Esophagus muscularis mucosa (tissue), 4 donors: ENCODE results near the gene VCX3A. TPM values are rescaled to one million over a fixed set of nuclear protein-coding genes. Genes with fewer than 3 reads are reported as not detected.

Experiments used
- DNase-seq: peaks from one replicate; pipeline ENCODE4 v3.0.0-alpha.2; 2017; ENCODE audit errors: extremely low spot score
- H3K27ac ChIP-seq, 4 donors: fragments of 200-600 bp; sonication (generic); replicated peaks in 1 of 4; 1 replicate in 3 of 4; 2 replicates in 1 of 4; pipeline ENCODE4 v1.5.1; 2016 to 2019; ENCODE audit warnings: mild to moderate bottlenecking in 1 of 4
- H3K27me3 ChIP-seq, 4 donors: fragments of 200-600 bp; sonication (generic); one replicate each; pipeline versions ENCODE4 v1.5.1 to v1.6.0; 2016 to 2019
- H3K36me3 ChIP-seq, 4 donors: fragments of 200-600 bp; sonication (generic); one replicate each; pipeline ENCODE4 v1.5.1; 2016 to 2019
- H3K4me1 ChIP-seq, 4 donors: fragments of 200-600 bp; sonication (generic); one replicate each; pipeline ENCODE4 v1.5.1; 2016 to 2019
- H3K4me3 ChIP-seq, 4 donors: fragments of 200-600 bp; sonication (generic); 1 replicate in 2 of 4; 2 replicates in 2 of 4; pipeline ENCODE4 v1.5.1; 2016 to 2019; ENCODE audit warnings: mild to moderate bottlenecking in 4 of 4, moderate library complexity in 1 of 4
- H3K9me3 ChIP-seq, 4 donors: fragments of 200-600 bp; sonication (generic); 1 replicate in 3 of 4; 2 replicates in 1 of 4; pipeline ENCODE4 v1.5.1; 2016 to 2019
- EP300 ChIP-seq: sonication (generic); formaldehyde crosslinking; IDR thresholded peaks from one replicate; pipeline ENCODE4 v1.6.1; 2017; ENCODE audit warnings: antibody characterized with exemption
- POLR2A ChIP-seq: fragments of 450-650 bp; IDR thresholded peaks from one replicate; pipeline ENCODE4 v1.6.1; 2017; ENCODE audit warnings: antibody characterized with exemption, moderate library complexity, mild to moderate bottlenecking, low read depth
- POLR2AphosphoS5 ChIP-seq, 2 donors: sonication (generic); formaldehyde crosslinking; IDR thresholded peaks; one replicate each; pipeline ENCODE4 v1.6.1; 2017; ENCODE audit warnings: antibody characterized with exemption in 2 of 2
- WGBS: methylation state at CpG from one replicate; pipeline ENCODE4 v1.1.5; 2018; 5-methylcytosine and 5-hydroxymethylcytosine counted together
- intact Hi-C: fragments of 100-400 bp; cut with DNase I; formaldehyde crosslinking; loops from one replicate; pipeline ENCODE4 v1.15.1; 2023
- total RNA-seq, 4 donors: library from RNA; depleted of rRNA; stranded (reverse); fragments of >200 nt; gene quantifications; one replicate each; pipeline versions ENCODE4 v1.1.0 to v1.2.1, GENCODE V29; 2016
- TF ChIP-seq, protein P1 (sequence below), 3 experiments: fragments of 200-600 bp in 2 of 3; fragments of 450-650 bp in 1 of 3; sonication (generic) in 2 of 3; IDR thresholded peaks; one replicate each; pipeline ENCODE4 v1.5.1; 2017 to 2019; ENCODE audit warnings: antibody characterized with exemption in 3 of 3, mild to moderate bottlenecking in 2 of 3, moderate library complexity in 1 of 3

Gene VCX3A
- total RNA-seq, 4 donors from 2014 or later, result not detected

DNA sequence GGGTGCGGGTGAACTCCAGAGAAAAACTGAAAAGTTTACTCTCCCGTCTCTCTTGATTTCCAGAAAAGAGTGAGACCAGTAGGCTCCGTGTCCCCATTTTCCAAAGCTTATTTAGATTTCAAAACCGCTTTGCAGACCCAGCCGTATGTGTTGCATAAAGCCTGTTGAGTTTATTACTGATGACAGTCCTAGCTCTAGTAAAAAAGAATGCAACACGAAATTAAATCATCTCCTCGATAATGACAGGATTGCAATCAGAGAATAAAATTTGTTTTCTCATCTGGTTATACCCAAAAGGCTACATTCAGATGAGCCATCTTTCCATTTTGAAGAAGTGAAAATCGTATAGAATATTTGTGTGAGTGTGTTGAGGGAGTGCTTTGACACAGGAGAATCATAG lies 16.1 kb upstream of the VCX3A start:
- no peak for DNase-seq
- intact Hi-C loops, result no loop called here
- WGBS, result 70% methylated on average over 8 of the region's 8 CpGs
- H3K36me3 ChIP-seq, result no peaks in the 10 kb centered on the region
- no peak overlapping the region for H3K27ac ChIP-seq
- no peaks in the 10 kb centered on the region for H3K4me1 ChIP-seq
- TF ChIP-seq, protein P1, sequence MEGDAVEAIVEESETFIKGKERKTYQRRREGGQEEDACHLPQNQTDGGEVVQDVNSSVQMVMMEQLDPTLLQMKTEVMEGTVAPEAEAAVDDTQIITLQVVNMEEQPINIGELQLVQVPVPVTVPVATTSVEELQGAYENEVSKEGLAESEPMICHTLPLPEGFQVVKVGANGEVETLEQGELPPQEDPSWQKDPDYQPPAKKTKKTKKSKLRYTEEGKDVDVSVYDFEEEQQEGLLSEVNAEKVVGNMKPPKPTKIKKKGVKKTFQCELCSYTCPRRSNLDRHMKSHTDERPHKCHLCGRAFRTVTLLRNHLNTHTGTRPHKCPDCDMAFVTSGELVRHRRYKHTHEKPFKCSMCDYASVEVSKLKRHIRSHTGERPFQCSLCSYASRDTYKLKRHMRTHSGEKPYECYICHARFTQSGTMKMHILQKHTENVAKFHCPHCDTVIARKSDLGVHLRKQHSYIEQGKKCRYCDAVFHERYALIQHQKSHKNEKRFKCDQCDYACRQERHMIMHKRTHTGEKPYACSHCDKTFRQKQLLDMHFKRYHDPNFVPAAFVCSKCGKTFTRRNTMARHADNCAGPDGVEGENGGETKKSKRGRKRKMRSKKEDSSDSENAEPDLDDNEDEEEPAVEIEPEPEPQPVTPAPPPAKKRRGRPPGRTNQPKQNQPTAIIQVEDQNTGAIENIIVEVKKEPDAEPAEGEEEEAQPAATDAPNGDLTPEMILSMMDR (IDR thresholded peaks at IDR 0.05), result no peak
- no peak for TF ChIP-seq POLR2A
- TF ChIP-seq POLR2AphosphoS5 (IDR thresholded peaks at IDR 0.05), result no peak
- TF ChIP-seq EP300, result no peak
- H3K4me3 ChIP-seq, result no peak overlapping the region
- no peaks in the 10 kb centered on the region for H3K27me3 ChIP-seq
- no peaks in the 10 kb centered on the region for H3K9me3 ChIP-seq

DNA sequence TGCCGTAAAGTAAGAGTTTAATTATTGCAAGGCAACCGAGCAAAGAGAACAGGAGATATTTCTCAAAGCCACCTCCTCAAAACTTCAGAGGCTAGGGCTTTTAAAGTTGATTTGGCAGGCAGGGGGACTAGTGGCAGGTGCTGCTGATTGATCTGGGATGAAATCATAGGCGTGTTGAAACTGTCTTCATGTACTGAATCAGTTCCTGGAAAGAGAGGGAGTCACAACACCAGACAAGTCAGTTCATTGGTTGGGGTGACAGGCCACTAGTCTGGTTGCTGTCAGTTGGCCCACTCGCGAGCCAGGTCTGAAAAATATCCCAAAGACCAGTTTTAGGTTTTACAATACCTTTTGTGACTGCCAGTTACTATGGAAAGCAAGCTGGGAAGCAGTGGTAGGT lies 10.8 kb upstream of the VCX3A start:
- Histone ChIP-seq H3K36me3 (no peaks in the 10 kb centered on the region), H3K27me3 (no peaks in the 10 kb centered on the region), H3K4me1 (no peaks in the 10 kb centered on the region), H3K4me3 (no peak overlapping the region), H3K9me3 (peaks cover 0 to 5% (median 0%) of the 10 kb centered on the region in 4 donors), H3K27ac (no peak overlapping the region)
- DNase-seq, result no peak
- WGBS, result 71% methylated on average over 5 of the region's 5 CpGs
- intact Hi-C loops, result no loop called here
- TF ChIP-seq POLR2AphosphoS5 (IDR thresholded peaks at IDR 0.05) (no peak), POLR2A (no peak), EP300 (no peak)
- TF ChIP-seq, protein P1 (IDR thresholded peaks at IDR 0.05), result no peak

DNA sequence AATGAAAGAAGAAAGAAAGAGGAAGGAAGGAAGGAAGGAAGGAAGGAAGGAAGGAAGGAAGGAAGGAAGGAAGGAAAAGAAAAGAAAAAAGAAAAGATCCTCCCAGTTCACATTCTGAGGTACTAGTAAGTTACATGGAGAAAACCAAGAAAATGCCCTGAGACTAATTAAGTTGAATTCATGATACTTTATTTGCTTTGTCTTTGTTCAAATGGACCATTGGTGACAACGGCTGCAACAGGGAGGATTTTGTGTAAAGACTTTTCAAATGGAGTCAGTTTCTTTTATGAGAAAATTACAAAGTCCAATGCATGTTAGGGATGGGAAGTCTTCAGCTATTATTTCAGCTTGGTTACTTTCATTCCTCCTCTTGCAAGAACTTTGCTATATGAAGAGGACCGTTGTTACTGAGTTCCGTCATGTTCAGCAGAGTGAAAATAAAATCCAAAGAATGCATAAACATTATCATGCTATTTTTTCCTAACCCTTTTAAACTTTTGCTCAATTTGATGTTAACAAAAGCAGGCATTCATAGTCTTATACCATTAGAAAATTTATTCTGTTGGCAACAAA lies 8.3 kb downstream of the VCX3A start:
- TF ChIP-seq, protein P1 (IDR thresholded peaks at IDR 0.05), result no peak
- TF ChIP-seq POLR2AphosphoS5 (IDR thresholded peaks at IDR 0.05), result no peak
- TF ChIP-seq EP300, result no peak
- TF ChIP-seq POLR2A, result no peak
- Histone ChIP-seq H3K36me3 (no peaks in the 10 kb centered on the region), H3K4me1 (no peaks in the 10 kb centered on the region), H3K27me3 (no peaks in the 10 kb centered on the region), H3K4me3 (no peak overlapping the region), H3K27ac (no peak overlapping the region), H3K9me3 (no peaks in the 10 kb centered on the region)
- no peak for DNase-seq
- intact Hi-C loops, result no loop called here
- 81% methylated on average over 3 of the region's 3 CpGs for WGBS

DNA sequence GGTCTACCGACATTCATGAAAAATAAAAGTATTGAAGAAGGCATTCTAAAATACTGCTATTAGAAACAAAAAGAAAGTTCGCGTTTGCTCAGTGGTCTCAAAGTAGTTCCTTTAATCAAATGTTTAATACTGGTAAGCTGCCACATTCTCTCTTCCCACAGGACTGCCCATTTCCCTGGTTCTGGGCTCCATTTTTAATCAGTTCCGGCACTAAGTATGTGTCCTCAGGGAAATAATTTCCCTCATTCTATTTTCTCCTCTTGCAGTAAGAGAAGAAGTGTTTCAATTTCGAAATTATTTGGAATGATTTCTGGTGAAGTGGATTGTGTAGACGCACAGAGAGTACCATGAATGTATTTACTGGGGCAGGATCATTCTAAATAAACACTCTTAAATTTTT lies 17.5 kb downstream of the VCX3A start:
- no peaks in the 10 kb centered on the region for H3K4me1 ChIP-seq
- no peak overlapping the region for H3K4me3 ChIP-seq
- 88% methylated on average over 6 of the region's 6 CpGs for WGBS
- no peak overlapping the region for H3K27ac ChIP-seq
- no peaks in the 10 kb centered on the region for H3K36me3 ChIP-seq
- intact Hi-C loops, result no loop called here
- no peak for DNase-seq
- no peak for TF ChIP-seq EP300
- no peaks in the 10 kb centered on the region for H3K9me3 ChIP-seq
- no peaks in the 10 kb centered on the region for H3K27me3 ChIP-seq

DNA sequence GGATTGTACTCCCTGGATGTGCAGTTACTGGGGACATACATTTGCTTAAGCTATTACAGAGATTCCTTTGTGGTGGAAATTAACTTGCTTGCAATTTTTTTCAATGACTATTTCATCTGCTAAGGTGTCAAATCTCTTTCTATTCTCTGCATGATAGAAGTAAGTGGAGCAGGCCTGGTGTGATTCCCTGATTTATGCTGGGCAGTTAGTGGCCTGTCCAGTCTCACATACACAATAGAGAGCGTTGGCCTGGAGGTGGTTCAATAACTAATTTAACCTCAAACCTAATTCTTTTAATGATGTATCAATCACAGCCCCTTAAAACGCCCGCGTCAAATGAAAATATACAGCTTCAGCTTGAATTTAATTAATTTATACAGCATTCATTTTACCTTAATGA lies 28.5 kb downstream of the VCX3A start:
- TF ChIP-seq, protein P1 (IDR thresholded peaks at IDR 0.05), result no peak
- TF ChIP-seq POLR2AphosphoS5 (IDR thresholded peaks at IDR 0.05), result no peak
- no peak for TF ChIP-seq POLR2A
- intact Hi-C loops, result no loop called here
- no peaks in the 10 kb centered on the region for H3K27me3 ChIP-seq
- WGBS, result 87% methylated on average over 4 of the region's 4 CpGs
- no peaks in the 10 kb centered on the region for H3K4me1 ChIP-seq
- no peaks in the 10 kb centered on the region for H3K36me3 ChIP-seq
- H3K9me3 ChIP-seq, result no peaks in the 10 kb centered on the region
- no peak overlapping the region for H3K4me3 ChIP-seq
- H3K27ac ChIP-seq, result no peak overlapping the region
- no peak for DNase-seq
